H1 (cell line): ENCODE results near the gene KBTBD2. TPM values are rescaled to one million over a fixed set of nuclear protein-coding genes. Genes with fewer than 3 reads are reported as not detected.

ENCODE experiments used
- CTCF ChIA-PET: fragments of 300-600 bp; sonication (Branson Sonifier 250); formaldehyde crosslinking; loops from one replicate; lab custom pipeline; 2021; ENCODE audit not compliant: partially characterized antibody; lab: Charles Lee
- POLR2A ChIA-PET: fragments of 300-600 bp; sonication (Branson Sonifier 250); formaldehyde crosslinking; loops from one replicate; lab custom pipeline; 2021; ENCODE audit warnings: inconsistent platforms; ENCODE audit not compliant: partially characterized antibody; lab: Charles Lee
- DNase-seq, 2 experiments: peaks; one replicate each; pipeline versions ENCODE4 v3.0.0 to v3.0.0-alpha.2; 2010 to 2022; ENCODE audit warnings: low spot score in 2 of 2, low read depth in 1 of 2, mixed read lengths in 1 of 2
- FAIRE-seq: peaks from 2 replicates; lab custom pipeline; 2011; peaks lifted over from hg19 to GRCh38; lab: Jason Lieb, UNC
- H2AFZ ChIP-seq: 2 replicates; pipeline ENCODE4 v1.8.1; 2012; ENCODE audit warnings: low read length, inconsistent platforms
- H2AK5ac ChIP-seq: 2 replicates; pipeline ENCODE4 v1.6.1; 2013; ENCODE audit warnings: low read depth, low read length
- H2BK120ac ChIP-seq: replicated peaks from 2 replicates; pipeline ENCODE3; 2013; ENCODE audit warnings: low read depth, low read length, inconsistent platforms
- H2BK12ac ChIP-seq: 2 replicates; pipeline ENCODE4 v1.6.1; 2013; ENCODE audit warnings: low read depth, low read length
- H2BK15ac ChIP-seq: 2 replicates; pipeline ENCODE4 v1.6.1; 2013; ENCODE audit warnings: low read length
- H2BK20ac ChIP-seq: 2 replicates; pipeline ENCODE4 v1.6.1; 2013; ENCODE audit warnings: low read length
- H2BK5ac ChIP-seq: 2 replicates; pipeline ENCODE4 v1.6.1; 2013; ENCODE audit warnings: low read depth, low read length
- H3K14ac ChIP-seq: 2 replicates; pipeline ENCODE4 v1.6.1; 2013; ENCODE audit warnings: inconsistent platforms; ENCODE audit not compliant: insufficient read length
- H3K18ac ChIP-seq: 2 replicates; pipeline ENCODE4 v1.6.1; 2013; ENCODE audit warnings: low read length; ENCODE audit errors: extremely low read depth
- H3K23ac ChIP-seq: 2 replicates; pipeline ENCODE4 v1.6.1; 2013; ENCODE audit warnings: inconsistent platforms; ENCODE audit not compliant: insufficient read length
- H3K23me2 ChIP-seq: 2 replicates; pipeline ENCODE4 v1.6.1; 2013; ENCODE audit warnings: low read depth, low read length
- H3K27ac ChIP-seq: 2 replicates; pipeline ENCODE4 v1.6.1; 2011; ENCODE audit warnings: low read depth, low read length, inconsistent platforms
- H3K27me3 ChIP-seq, 4 experiments: replicated peaks in 1 of 4; 1 replicate in 1 of 4; 2 replicates in 3 of 4; pipeline versions ENCODE4 v1.6.1 to v1.8.1; 2011 to 2013; ENCODE audit warnings: low read length in 3 of 4, mild to moderate bottlenecking in 3 of 4, inconsistent platforms in 2 of 4, mixed read lengths in 2 of 4, moderate library complexity in 1 of 4; ENCODE audit not compliant: control insufficient read depth in 3 of 4, insufficient read depth in 3 of 4; ENCODE audit errors: extremely low read depth in 1 of 4
- H3K36me3 ChIP-seq, 4 experiments: 2 replicates each; pipeline versions ENCODE4 v1.6.1 to v1.8.1; 2011 to 2013; ENCODE audit warnings: mild to moderate bottlenecking in 4 of 4, low read length in 3 of 4, moderate library complexity in 2 of 4, control low read depth in 1 of 4, inconsistent platforms in 1 of 4; ENCODE audit not compliant: insufficient read depth in 4 of 4, control insufficient read depth in 2 of 4
- H3K4ac ChIP-seq: replicated peaks from 2 replicates; pipeline ENCODE3; 2013; ENCODE audit warnings: low read length, low read depth, mixed read lengths, inconsistent platforms; ENCODE audit not compliant: insufficient read length
- H3K4me1 ChIP-seq, 4 experiments: replicated peaks in 1 of 4; 1 replicate in 1 of 4; 2 replicates in 3 of 4; pipeline versions ENCODE4 v1.6.1 to v1.8.1; 2011 to 2013; ENCODE audit warnings: low read length in 3 of 4, inconsistent platforms in 2 of 4, mixed read lengths in 1 of 4; ENCODE audit not compliant: insufficient read depth in 4 of 4, control insufficient read depth in 3 of 4
- H3K4me2 ChIP-seq, 2 experiments: 2 replicates each; pipeline versions ENCODE4 v1.6.1 to v1.8.1; 2011 to 2013; ENCODE audit warnings: low read depth in 2 of 2, low read length in 2 of 2, control low read depth in 1 of 2, inconsistent platforms in 1 of 2, mild to moderate bottlenecking in 1 of 2; ENCODE audit not compliant: insufficient read depth in 1 of 2
- H3K4me3 ChIP-seq, 4 experiments: fragments of 200-600, 300-600 bp in 1 of 4; sonication (generic), shearing (Covaris generic), sonication (Bioruptor Twin) in 1 of 4; 2 replicates each; pipeline versions ENCODE4 v1.5.1 to v1.8.1; 2011 to 2016; ENCODE audit warnings: low read length in 4 of 4, low read depth in 3 of 4, control low read depth in 2 of 4, inconsistent platforms in 2 of 4, mild to moderate bottlenecking in 2 of 4, mixed read lengths in 1 of 4, moderate library complexity in 1 of 4; ENCODE audit not compliant: insufficient read depth in 2 of 4; ENCODE audit errors: extremely low read depth in 1 of 4
- H3K56ac ChIP-seq: replicated peaks from 2 replicates; pipeline ENCODE3; 2013; ENCODE audit warnings: low read depth, mild to moderate bottlenecking, mixed read lengths, low read length, inconsistent platforms; ENCODE audit not compliant: insufficient read length
- H3K79me1 ChIP-seq: 2 replicates; pipeline ENCODE4 v1.6.1; 2013; ENCODE audit warnings: low read depth, low read length, control low read depth
- H3K79me2 ChIP-seq, 2 experiments: 2 replicates each; pipeline versions ENCODE4 v1.6.1 to v1.8.1; 2012 to 2013; ENCODE audit warnings: low read length in 2 of 2, mild to moderate bottlenecking in 2 of 2, inconsistent platforms in 1 of 2; ENCODE audit not compliant: insufficient read depth in 2 of 2, control insufficient read depth in 1 of 2
- H3K9ac ChIP-seq, 4 experiments: replicated peaks in 1 of 4; 1 replicate in 1 of 4; 2 replicates in 3 of 4; pipeline versions ENCODE4 v1.6.1 to v1.8.1; 2011 to 2013; ENCODE audit warnings: low read depth in 3 of 4, low read length in 3 of 4, control low read depth in 2 of 4, mild to moderate bottlenecking in 2 of 4, moderate library complexity in 2 of 4, inconsistent platforms in 1 of 4; ENCODE audit errors: extremely low read depth in 1 of 4
- H3K9me3 ChIP-seq, 2 experiments: 2 replicates each; pipeline versions ENCODE4 v1.6.1 to v1.8.1; 2012 to 2013; ENCODE audit warnings: mild to moderate bottlenecking in 2 of 2, moderate library complexity in 2 of 2, control low read depth in 1 of 2, inconsistent platforms in 1 of 2, low read depth in 1 of 2, low read length in 1 of 2, mixed read lengths in 1 of 2; ENCODE audit not compliant: insufficient read depth in 2 of 2
- H4K20me1 ChIP-seq, 2 experiments: replicated peaks in 1 of 2; 2 replicates each; pipeline versions ENCODE3 to v1.8.1; 2011 to 2013; ENCODE audit warnings: inconsistent platforms in 2 of 2, low read length in 2 of 2, mild to moderate bottlenecking in 1 of 2; ENCODE audit not compliant: insufficient read depth in 2 of 2, control insufficient read depth in 1 of 2
- H4K5ac ChIP-seq: 2 replicates; pipeline ENCODE4 v1.6.1; 2013; ENCODE audit warnings: low read length, low read depth, mixed read lengths, inconsistent platforms; ENCODE audit not compliant: insufficient read length
- H4K8ac ChIP-seq: 2 replicates; pipeline ENCODE4 v1.8.0; 2013; ENCODE audit warnings: mild to moderate bottlenecking, moderate library complexity, low read length, inconsistent platforms; ENCODE audit not compliant: insufficient read depth; ENCODE audit errors: extremely low read depth
- H4K91ac ChIP-seq: replicated peaks from 2 replicates; pipeline ENCODE3; 2013; ENCODE audit warnings: low read length, mixed read lengths, inconsistent platforms; ENCODE audit not compliant: insufficient read length
- CBX8 ChIP-seq: fragments of 300-800, 300-1000 bp; sonication (generic); IDR thresholded peaks from 2 replicates; pipeline ENCODE4 v1.7.1; 2016; ENCODE audit warnings: low read depth, low read length, borderline replicate concordance
- CEBPB ChIP-seq: IDR thresholded peaks from 2 replicates; pipeline ENCODE4 v1.6.1; 2012; ENCODE audit warnings: low read depth, low read length
- CTBP2 ChIP-seq: IDR thresholded peaks from 2 replicates; pipeline ENCODE4 v1.7.0; 2011; ENCODE audit warnings: borderline replicate concordance, mild to moderate bottlenecking, moderate library complexity, mixed read lengths, low read length; ENCODE audit not compliant: insufficient read depth, insufficient read length
- KDM1A ChIP-seq: fragments of 200-600, 300-600 bp; sonication (generic); IDR thresholded peaks from 2 replicates; pipeline ENCODE4 v1.7.1; 2016; ENCODE audit warnings: mild to moderate bottlenecking, low read length, borderline replicate concordance
- POU5F1 ChIP-seq: IDR thresholded peaks from 2 replicates; pipeline ENCODE4 v1.6.1; 2011; ENCODE audit warnings: low read depth, mild to moderate bottlenecking, low read length, moderate library complexity
- RAD21 ChIP-seq, 2 experiments: IDR thresholded peaks in 1 of 2; conservative IDR thresholded peaks in 1 of 2; 2 replicates each; pipeline ENCODE4 v1.6.1; 2011; ENCODE audit warnings: low read depth in 2 of 2, low read length in 2 of 2, improper control_type of control experiment in 1 of 2, inconsistent platforms in 1 of 2, mild to moderate bottlenecking in 1 of 2, moderate library complexity in 1 of 2
- SAP30 ChIP-seq: fragments of 300-600 bp; sonication (generic); IDR thresholded peaks from 2 replicates; pipeline ENCODE4 v1.7.1; 2012; ENCODE audit warnings: low read length, moderate library complexity, mild to moderate bottlenecking, inconsistent platforms; ENCODE audit not compliant: insufficient read depth, insufficient replicate concordance
- SIN3A ChIP-seq, 2 experiments: IDR thresholded peaks in 1 of 2; conservative IDR thresholded peaks in 1 of 2; 2 replicates each; pipeline ENCODE4 v1.6.1; 2011 to 2012; ENCODE audit warnings: low read length in 2 of 2, improper control_type of control experiment in 1 of 2, low read depth in 1 of 2, mild to moderate bottlenecking in 1 of 2
- SP2 ChIP-seq: IDR thresholded peaks from 2 replicates; pipeline ENCODE4 v1.6.1; 2012; ENCODE audit warnings: mild to moderate bottlenecking, low read length, inconsistent platforms
- TAF1 ChIP-seq: IDR thresholded peaks from 2 replicates; pipeline ENCODE4 v1.6.1; 2011; ENCODE audit warnings: mild to moderate bottlenecking, low read depth, low read length
- TEAD4 ChIP-seq: IDR thresholded peaks from 2 replicates; pipeline ENCODE4 v1.6.1; 2012; ENCODE audit warnings: low read depth, low read length, inconsistent platforms, mixed read lengths
- YY1 ChIP-seq: IDR thresholded peaks from 2 replicates; pipeline ENCODE4 v1.6.1; 2011; ENCODE audit warnings: low read depth, mild to moderate bottlenecking, low read length
- ZNF274 ChIP-seq: IDR thresholded peaks from 2 replicates; pipeline ENCODE4 v1.7.0; 2012; ENCODE audit warnings: low read length, borderline replicate concordance; ENCODE audit errors: extremely low read depth
- WGBS, 2 experiments: shearing (Covaris generic) in 1 of 2; methylation state at CpG; one replicate each; pipeline versions ENCODE4 v1.1.6 to v1.1.7; 2013 to 2015; ENCODE audit warnings: low lambda C conversion rate in 2 of 2, mixed read lengths in 2 of 2, inconsistent platforms in 1 of 2, low coverage in 1 of 2, missing lambda C conversion rate in 1 of 2; ENCODE audit not compliant: insufficient replicate concordance in 2 of 2, insufficient coverage in 1 of 2, insufficient read length in 1 of 2; ENCODE audit errors: extremely low coverage in 1 of 2, missing lambda C conversion rate in 1 of 2; 5-methylcytosine and 5-hydroxymethylcytosine counted together
- polyA plus RNA-seq, 7 experiments: library from polyadenylated mRNA; depleted of rRNA in 3 of 7; stranded (reverse) in 5 of 7; unstranded in 2 of 7; fragments of >200 nt in 5 of 7; fragments of 200-250 nt in 2 of 7; gene quantifications; 1 replicate in 5 of 7; 2 replicates in 1 of 7; 4 replicates in 1 of 7; pipeline versions ENCODE4 v1.2.1 to v1.2.3, GENCODE V29; 2011 to 2013; ENCODE audit warnings: missing spikeins in 2 of 7, mixed read lengths in 2 of 7
- total RNA-seq: library from RNA; stranded (reverse); fragmentation: NEBNext Ultra II Directional; extraction: Animal tissue kit (Norgen Biotek cat#: 25700); gene quantifications from 2 replicates; pipeline ENCODE4 v1.2.1, GENCODE V29; 2021

Gene KBTBD2
- total and polyA plus RNA-seq, 2 of the 8 experiments (the other 6 are each of a cell fraction or from before 2014, with no cell fraction given) = 13.1 to 25.7 TPM

DNA sequence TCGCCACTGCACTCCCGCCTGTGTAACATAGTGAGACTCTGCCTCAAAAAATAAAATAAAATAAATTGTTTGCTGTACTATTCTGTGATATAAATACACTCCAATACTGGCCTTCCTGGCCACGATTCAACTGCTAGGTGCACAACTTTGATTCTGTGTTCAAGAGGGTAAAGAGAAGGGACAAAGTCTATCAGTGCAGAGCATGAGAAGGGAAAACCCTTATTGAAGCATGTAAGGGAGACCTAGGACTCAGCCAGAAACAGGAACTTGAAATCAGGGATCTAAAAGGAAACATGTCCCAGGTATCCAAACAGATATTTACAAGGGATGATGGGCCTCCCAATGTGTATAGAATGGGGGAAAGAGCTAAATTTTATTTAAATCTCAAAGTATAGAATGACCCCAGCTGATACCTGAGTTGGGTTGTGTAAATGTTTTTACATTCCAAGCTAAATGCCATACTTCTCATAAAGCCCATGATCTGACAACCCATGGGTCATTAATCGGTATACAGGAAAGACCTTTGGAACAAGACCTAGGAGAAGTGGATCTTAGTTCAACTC, 9.0 kb upstream of the KBTBD2 start:
- WGBS, 2 experiments = 96% methylated on average over 4 of the region's 4 CpGs; no CpG with 5 or more reads in 1 of the 2 experiments
- H2BK12ac ChIP-seq = no peak overlapping the region
- no peak overlapping the region for H2AFZ ChIP-seq
- DNase-seq = no peak
- no peak overlapping the region for H3K18ac ChIP-seq
- H3K4me2 ChIP-seq = no peak overlapping the region
- 0 out of 2 replicates have a peak, but pooled peaks cover 2% of the 10 kb centered on the region for H3K23me2 ChIP-seq
- no peaks in the 10 kb centered on the region for H3K79me2 ChIP-seq
- H3K27me3 ChIP-seq = no peaks in the 10 kb centered on the region; a peak in 1 of 7 replicates
- H3K14ac ChIP-seq = no peak overlapping the region
- POLR2A ChIA-PET = interaction anchor here (0.9 to 2.1 kb wide), 3 partner anchors 8 to 10 kb away, joined by 4 to 11 read pairs (median 4); partner anchors contain the start of gene KBTBD2
- H3K4ac ChIP-seq = no peak overlapping the region
- no peak for FAIRE-seq
- no peaks in the 10 kb centered on the region for H4K20me1 ChIP-seq
- no peak overlapping the region for H2BK20ac ChIP-seq
- H3K4me3 ChIP-seq = no peak overlapping the region
- H3K9me3 ChIP-seq = no peaks in the 10 kb centered on the region
- no peak overlapping the region for H4K8ac ChIP-seq
- H2BK120ac ChIP-seq = no peak overlapping the region
- H3K79me1 ChIP-seq = no peaks in the 10 kb centered on the region
- no peak overlapping the region for H2BK5ac ChIP-seq
- H3K27ac ChIP-seq = no peak overlapping the region
- H3K4me1 ChIP-seq = no peaks in the 10 kb centered on the region; a peak in 1 of 7 replicates
- H4K91ac ChIP-seq = no peak overlapping the region
- H3K56ac ChIP-seq = no peak overlapping the region
- no peak overlapping the region for H2AK5ac ChIP-seq
- H3K9ac ChIP-seq = no peak overlapping the region
- H3K23ac ChIP-seq = no peak overlapping the region
- CTCF ChIA-PET = interaction anchor here (1.4 to 2.1 kb wide), 2 partner anchors 53 to 100 kb away, joined by 3 to 11 read pairs; no protein-coding TSS in a partner anchor
- no peak overlapping the region for H4K5ac ChIP-seq
- H2BK15ac ChIP-seq = no peak overlapping the region
- no peaks in the 10 kb centered on the region for H3K36me3 ChIP-seq
- TF ChIP-seq SP2 (no peak), CEBPB (no peak), ZNF274 (no peak), SAP30 (no peak), SIN3A (conservative IDR thresholded peaks at IDR 0.05 in 1 of 2, IDR thresholded peaks at IDR 0.05 in 1 of 2; ENCODE audit: low read depth in 1 of 2, low read length in 2 of 2) (no peak), TEAD4 (no peak), YY1 (no peak), TAF1 (no peak), RAD21 (IDR thresholded peaks at IDR 0.05 in 1 of 2, conservative IDR thresholded peaks at IDR 0.05 in 1 of 2; ENCODE audit: low read depth in 2 of 2, low read length in 2 of 2) (no peak), CBX8 (no peak), POU5F1 (no peak), KDM1A (no peak), CTBP2 (no peak)
